Kidney (tissue), 14 donors: ENCODE measurements around the gene BET1L. TPM values are rescaled to one million over a fixed set of nuclear protein-coding genes. Genes with fewer than 3 reads are reported as not detected.

Experiments used
- DNase-seq, 5 donors: peaks; one replicate each; pipeline ENCODE4 v3.0.0-alpha.2; 2013 to 2020
- FAIRE-seq: peaks from 2 replicates; lab custom pipeline; 2012; peaks lifted over from hg19 to GRCh38; lab: Jason Lieb, UNC
- H3K27ac ChIP-seq, 2 donors: one replicate each; pipeline ENCODE4 v1.7.0; 2013; ENCODE audit warnings: low read depth in 2 of 2, low read length in 2 of 2, inconsistent platforms in 1 of 2
- H3K27me3 ChIP-seq: one replicate; pipeline ENCODE4 v1.7.1; 2013; ENCODE audit warnings: low read length, inconsistent platforms; ENCODE audit not compliant: control insufficient read depth, insufficient read depth
- H3K36me3 ChIP-seq, 3 donors: one replicate each; pipeline versions ENCODE4 v1.7.0 to v1.7.1; 2013; ENCODE audit warnings: low read length in 3 of 3, control low read depth in 1 of 3, inconsistent platforms in 1 of 3; ENCODE audit not compliant: insufficient read depth in 3 of 3, control insufficient read depth in 2 of 3
- H3K4me1 ChIP-seq, 3 donors: one replicate each; pipeline versions ENCODE4 v1.7.0 to v1.7.1; 2013; ENCODE audit warnings: low read length in 3 of 3, inconsistent platforms in 1 of 3, low read depth in 1 of 3; ENCODE audit not compliant: control insufficient read depth in 2 of 3, insufficient read depth in 2 of 3
- H3K4me3 ChIP-seq, 3 donors: one replicate each; pipeline versions ENCODE4 v1.7.0 to v1.8.1; 2013; ENCODE audit warnings: low read length in 3 of 3, control low read depth in 1 of 3, inconsistent platforms in 1 of 3
- H3K9ac ChIP-seq, 3 donors: one replicate each; pipeline versions ENCODE4 v1.7.0 to v1.7.1; 2013; ENCODE audit warnings: low read length in 3 of 3, control low read depth in 1 of 3, inconsistent platforms in 1 of 3
- H3K9me3 ChIP-seq, 3 donors: one replicate each; pipeline versions ENCODE4 v1.7.0 to v1.7.1; 2013; ENCODE audit warnings: low read length in 3 of 3, control low read depth in 1 of 3, inconsistent platforms in 1 of 3; ENCODE audit not compliant: control insufficient read depth in 2 of 3, insufficient read depth in 1 of 3
- CTCF ChIP-seq: IDR thresholded peaks from 3 replicates; pipeline ENCODE4 v1.5.1; 2012; ENCODE audit warnings: mild to moderate bottlenecking, moderate library complexity, borderline replicate concordance; ENCODE audit not compliant: insufficient read depth; ENCODE audit errors: extremely low read depth
- intact Hi-C: fragments of 100-400 bp; cut with DNase I; formaldehyde crosslinking; loops from one replicate; pipeline ENCODE4 v1.11.1; 2022
- polyA plus RNA-seq: library from polyadenylated mRNA; stranded (reverse); fragments of 350-450 nt; fragmentation: Illumina TruSeq; extraction: RNeasy Lipid Tissue Mini Kit (QIAGEN cat#74804); gene quantifications from one replicate; pipeline ENCODE4 v1.2.3, GENCODE V29; 2014; ENCODE audit warnings: low read depth, low replicate concordance; ENCODE audit not compliant: insufficient read depth
- total RNA-seq: library from RNA; stranded (reverse); fragmentation: NEBNext Ultra II Directional; extraction: Animal tissue kit (Norgen Biotek cat#: 25700); gene quantifications from one replicate; pipeline ENCODE4 v1.2.1, GENCODE V29; 2021
- donor health status: control.
- donor health status: control.
- donor health status: control.
- donor health status: control.
- donor health status: control.
- donor health status: DM: yes; HTN: yes; CAD: no.
- donor health status: Normal renal cell carcinoma (clear cell type).

The BET1L gene
- total and polyA plus RNA-seq, 2 donors from 2014 or later: 43.9 to 56.5 TPM

GRCh38 chr11:227824-228379, 20.7 kb upstream of the BET1L start:
- TF ChIP-seq CTCF: no peak
- Histone ChIP-seq H3K27ac (no peak overlapping the region), H3K9ac (no peak overlapping the region), H3K4me1 (no peaks in the 10 kb centered on the region), H3K4me3 (no peak overlapping the region), H3K9me3 (no peaks in the 10 kb centered on the region), H3K27me3 (no peaks in the 10 kb centered on the region), H3K36me3 (peaks cover 3 to 9% (median 5%) of the 10 kb centered on the region in 3 donors)
- intact Hi-C loops: no loop called here
- FAIRE-seq (no peak), DNase-seq (peak in 1 of 5 donors; percentile 6)

GRCh38 chr11:225734-226453, 18.7 kb upstream of the BET1L start:
- Histone ChIP-seq H3K4me1 (no peaks in the 10 kb centered on the region), H3K4me3 (no peak overlapping the region), H3K36me3 (peaks cover 3 to 9% (median 9%) of the 10 kb centered on the region in 3 donors), H3K9ac (no peak overlapping the region), H3K27me3 (no peaks in the 10 kb centered on the region), H3K9me3 (no peaks in the 10 kb centered on the region), H3K27ac (no peak overlapping the region)
- no peak for TF ChIP-seq CTCF
- intact Hi-C loops: no loop called here
- DNase-seq (peak in 1 of 5 donors; percentile 30), FAIRE-seq (no peak)

DNA sequence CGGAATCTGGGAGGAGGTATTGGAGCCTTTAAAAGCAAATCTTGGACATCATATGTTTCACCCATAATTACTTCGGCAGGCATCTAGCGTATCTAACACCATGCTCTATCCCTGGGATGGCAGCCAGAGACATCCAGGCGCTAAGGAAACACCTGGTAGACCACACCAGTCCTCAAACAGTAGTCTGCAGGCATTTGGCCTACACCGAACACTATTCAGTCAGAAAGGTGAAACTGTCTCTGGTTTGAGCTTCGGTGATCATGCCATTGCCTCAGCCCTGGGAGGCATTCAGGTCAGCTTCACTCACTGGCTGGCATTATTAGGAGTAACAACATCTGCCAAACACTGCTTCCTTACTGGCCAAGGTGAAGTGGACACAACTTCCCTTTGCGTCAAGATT, 17.2 kb upstream of the BET1L start:
- no peak for FAIRE-seq
- DNase-seq: peak in 1 of 5 donors; percentile 3
- no peaks in the 10 kb centered on the region for H3K27me3 ChIP-seq
- no peaks in the 10 kb centered on the region for H3K4me1 ChIP-seq
- intact Hi-C loops: no loop called here
- H3K27ac ChIP-seq: no peak overlapping the region
- no peak for TF ChIP-seq CTCF
- peaks cover 3 to 9% (median 9%) of the 10 kb centered on the region in 3 donors for H3K36me3 ChIP-seq
- no peaks in the 10 kb centered on the region for H3K9me3 ChIP-seq
- H3K4me3 ChIP-seq: no peak overlapping the region
- no peak overlapping the region for H3K9ac ChIP-seq
